Measurements from ENCODE around the gene GULP1.

GRCh38 chr2:188365058-188365641, 73.5 kb downstream of the GULP1 start:
- TF ChIP-seq CHD4 (IDR thresholded peaks at IDR 0.05) (no peak), SMC3 (IDR thresholded peaks at IDR 0.05; ENCODE audit: borderline replicate concordance, low read length) (no peak), ATF7 (IDR thresholded peaks at IDR 0.05; ENCODE audit: low read depth) (no peak), STAT3 (IDR thresholded peaks at IDR 0.05; ENCODE audit: low read depth, low read length) (no peak), ATF3 (IDR thresholded peaks at IDR 0.05; ENCODE audit: borderline replicate concordance, extremely low read depth, low read depth, low read length) (no peak), REST (IDR thresholded peaks at IDR 0.05; ENCODE audit: low read depth, low read length) (no peak), CHD2 (IDR thresholded peaks at IDR 0.05; ENCODE audit: borderline replicate concordance, low read depth, low read length) (no peak), NR2C2 (IDR thresholded peaks at IDR 0.05; ENCODE audit: borderline replicate concordance, control insufficient read depth, insufficient read length, low read depth) (no peak), POLR2A (IDR thresholded peaks at IDR 0.05; ENCODE audit: low read depth, low read length) (no peak), POLR2AphosphoS5 (IDR thresholded peaks at IDR 0.05; ENCODE audit: low read length) (no peak), HDAC2 (IDR thresholded peaks at IDR 0.05) (no peak)
- TF ChIP-seq, protein P1, sequence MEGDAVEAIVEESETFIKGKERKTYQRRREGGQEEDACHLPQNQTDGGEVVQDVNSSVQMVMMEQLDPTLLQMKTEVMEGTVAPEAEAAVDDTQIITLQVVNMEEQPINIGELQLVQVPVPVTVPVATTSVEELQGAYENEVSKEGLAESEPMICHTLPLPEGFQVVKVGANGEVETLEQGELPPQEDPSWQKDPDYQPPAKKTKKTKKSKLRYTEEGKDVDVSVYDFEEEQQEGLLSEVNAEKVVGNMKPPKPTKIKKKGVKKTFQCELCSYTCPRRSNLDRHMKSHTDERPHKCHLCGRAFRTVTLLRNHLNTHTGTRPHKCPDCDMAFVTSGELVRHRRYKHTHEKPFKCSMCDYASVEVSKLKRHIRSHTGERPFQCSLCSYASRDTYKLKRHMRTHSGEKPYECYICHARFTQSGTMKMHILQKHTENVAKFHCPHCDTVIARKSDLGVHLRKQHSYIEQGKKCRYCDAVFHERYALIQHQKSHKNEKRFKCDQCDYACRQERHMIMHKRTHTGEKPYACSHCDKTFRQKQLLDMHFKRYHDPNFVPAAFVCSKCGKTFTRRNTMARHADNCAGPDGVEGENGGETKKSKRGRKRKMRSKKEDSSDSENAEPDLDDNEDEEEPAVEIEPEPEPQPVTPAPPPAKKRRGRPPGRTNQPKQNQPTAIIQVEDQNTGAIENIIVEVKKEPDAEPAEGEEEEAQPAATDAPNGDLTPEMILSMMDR (IDR thresholded peaks at IDR 0.05 in 2 of 3, conservative IDR thresholded peaks at IDR 0.05 in 1 of 3; ENCODE audit: control insufficient read depth in 2 of 3, extremely low read depth in 1 of 3, insufficient read depth in 1 of 3, low read depth in 3 of 3, low read length in 3 of 3): no peak
- TF ChIP-seq, protein P2, sequence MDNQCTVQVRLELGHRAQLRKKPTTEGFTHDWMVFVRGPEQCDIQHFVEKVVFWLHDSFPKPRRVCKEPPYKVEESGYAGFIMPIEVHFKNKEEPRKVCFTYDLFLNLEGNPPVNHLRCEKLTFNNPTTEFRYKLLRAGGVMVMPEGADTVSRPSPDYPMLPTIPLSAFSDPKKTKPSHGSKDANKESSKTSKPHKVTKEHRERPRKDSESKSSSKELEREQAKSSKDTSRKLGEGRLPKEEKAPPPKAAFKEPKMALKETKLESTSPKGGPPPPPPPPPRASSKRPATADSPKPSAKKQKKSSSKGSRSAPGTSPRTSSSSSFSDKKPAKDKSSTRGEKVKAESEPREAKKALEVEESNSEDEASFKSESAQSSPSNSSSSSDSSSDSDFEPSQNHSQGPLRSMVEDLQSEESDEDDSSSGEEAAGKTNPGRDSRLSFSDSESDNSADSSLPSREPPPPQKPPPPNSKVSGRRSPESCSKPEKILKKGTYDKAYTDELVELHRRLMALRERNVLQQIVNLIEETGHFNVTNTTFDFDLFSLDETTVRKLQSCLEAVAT (IDR thresholded peaks at IDR 0.05): no peak
